Neural cell (in vitro differentiated cells): ENCODE measurements around the gene JADE1. TPM values are rescaled to one million over a fixed set of nuclear protein-coding genes. Genes with fewer than 3 reads are reported as not detected.

Experiments used
- H2AFZ ChIP-seq: fragments of 200-600, 300-800 bp; sonication (generic), shearing (Covaris generic); 2 replicates; pipeline ENCODE4 v1.6.0; 2014; ENCODE audit warnings: low read depth, mild to moderate bottlenecking, antibody characterized with exemption, low read length, moderate library complexity
- H3F3A ChIP-seq: fragments of 200-600 bp; shearing (Covaris generic); 2 replicates; pipeline ENCODE4 v1.6.1; 2016; ENCODE audit warnings: mild to moderate bottlenecking, moderate library complexity, mixed read lengths, antibody characterized with exemption, low read length; ENCODE audit not compliant: insufficient read depth, poor library complexity, severe bottlenecking
- H3K27ac ChIP-seq: fragments of 200-600, 300-800 bp; sonication (generic), shearing (Covaris generic); 2 replicates; pipeline ENCODE4 v1.5.1; 2014; ENCODE audit warnings: mild to moderate bottlenecking, low read length, moderate library complexity
- H3K27me3 ChIP-seq: fragments of 300-800, 200-600 bp; sonication (generic), shearing (Covaris generic); 2 replicates; pipeline ENCODE4 v1.6.0; 2014; ENCODE audit warnings: mild to moderate bottlenecking, low read depth, low read length, moderate library complexity; ENCODE audit not compliant: insufficient read depth
- H3K36me3 ChIP-seq: fragments of 300-800, 200-600 bp; sonication (generic), shearing (Covaris generic); 2 replicates; pipeline ENCODE4 v1.5.1; 2014; ENCODE audit warnings: mild to moderate bottlenecking, antibody characterized with exemption, low read length, moderate library complexity; ENCODE audit not compliant: insufficient read depth
- H3K4me2 ChIP-seq: fragments of 300-800, 200-600 bp; sonication (generic), shearing (Covaris generic); 2 replicates; pipeline ENCODE4 v1.6.0; 2014; ENCODE audit warnings: mild to moderate bottlenecking, low read length
- H3K4me3 ChIP-seq: fragments of 300-800, 200-600 bp; sonication (generic), shearing (Covaris generic); 2 replicates; pipeline ENCODE4 v1.5.1; 2014; ENCODE audit warnings: mild to moderate bottlenecking, low read length, moderate library complexity
- H3K79me2 ChIP-seq: fragments of 200-600 bp; shearing (Covaris generic); replicated peaks from 2 replicates; pipeline ENCODE4 v1.6.0; 2014; ENCODE audit warnings: mild to moderate bottlenecking, low read length, moderate library complexity; ENCODE audit not compliant: insufficient read depth
- H3K9ac ChIP-seq: fragments of 300-800, 200-600 bp; sonication (generic), shearing (Covaris generic); 2 replicates; pipeline ENCODE4 v1.6.1; 2016; ENCODE audit warnings: mild to moderate bottlenecking, low read length, mixed read lengths
- H3K9me2 ChIP-seq: fragments of 200-600 bp; shearing (Covaris generic); 2 replicates; pipeline ENCODE4 v1.6.1; 2016; ENCODE audit warnings: mild to moderate bottlenecking, low read length, mixed read lengths; ENCODE audit not compliant: insufficient read depth
- H3K9me3 ChIP-seq: fragments of 200-600, 300-800 bp; sonication (generic), shearing (Covaris generic); 2 replicates; pipeline ENCODE4 v1.6.1; 2016; ENCODE audit warnings: mild to moderate bottlenecking, mixed run types, low read length, moderate library complexity, mixed read lengths
- H4K20me1 ChIP-seq: fragments of 200-600 bp; shearing (Covaris generic); 2 replicates; pipeline ENCODE4 v1.6.1; 2016; ENCODE audit warnings: mild to moderate bottlenecking, mixed run types; ENCODE audit not compliant: insufficient read depth
- CTCF ChIP-seq: fragments of 450-650 bp; IDR thresholded peaks from 2 replicates; pipeline ENCODE4 v1.5.1; 2014; ENCODE audit warnings: antibody characterized with exemption, mild to moderate bottlenecking, moderate library complexity; ENCODE audit not compliant: poor library complexity, severe bottlenecking
- EP300 ChIP-seq: fragments of 450-650 bp; conservative IDR thresholded peaks from 2 replicates; pipeline ENCODE4 v1.6.1; 2014; ENCODE audit warnings: antibody characterized with exemption, mild to moderate bottlenecking, moderate library complexity; ENCODE audit not compliant: poor library complexity, severe bottlenecking
- EZH2 ChIP-seq: fragments of 200-600, 300-800 bp; shearing (Covaris generic), sonication (generic); IDR thresholded peaks from 2 replicates; pipeline ENCODE4 v1.6.1; 2014; ENCODE audit warnings: antibody characterized with exemption, low read length, borderline replicate concordance, mild to moderate bottlenecking; ENCODE audit not compliant: insufficient read depth, poor library complexity, severe bottlenecking
- MXI1 ChIP-seq: fragments of 450-650 bp; conservative IDR thresholded peaks from 2 replicates; pipeline ENCODE4 v1.6.1; 2014; ENCODE audit warnings: antibody characterized with exemption, mild to moderate bottlenecking; ENCODE audit not compliant: poor library complexity, severe bottlenecking
- POLR2AphosphoS5 ChIP-seq: IDR thresholded peaks from 2 replicates; pipeline ENCODE4 v1.6.1; 2012
- RAD21 ChIP-seq: fragments of 450-650 bp; conservative IDR thresholded peaks from 2 replicates; pipeline ENCODE4 v1.6.1; 2014; ENCODE audit warnings: antibody characterized with exemption, mild to moderate bottlenecking, moderate library complexity
- REST ChIP-seq: IDR thresholded peaks from 2 replicates; pipeline ENCODE4 v1.6.1; 2012; ENCODE audit warnings: borderline replicate concordance
- SMC3 ChIP-seq: fragments of 450-650 bp; conservative IDR thresholded peaks from 2 replicates; pipeline ENCODE4 v1.6.1; 2014; ENCODE audit warnings: antibody characterized with exemption, mild to moderate bottlenecking, moderate library complexity; ENCODE audit not compliant: poor library complexity
- TAF1 ChIP-seq: IDR thresholded peaks from 2 replicates; pipeline ENCODE4 v1.6.1; 2012; ENCODE audit warnings: low read depth
- polyA plus RNA-seq: library from polyadenylated mRNA; depleted of rRNA; stranded (reverse); fragments of >200 nt; gene quantifications from 2 replicates; pipeline ENCODE4 v1.2.3, GENCODE V29; 2014

Gene JADE1
- polyA plus RNA-seq, 1 donor from 2014 or later, result 14.5 TPM

GRCh38 chr4:128854433-128854832 lies 44.9 kb downstream of the JADE1 start:
- H3K4me3 ChIP-seq, result no peak overlapping the region
- no peaks in the 10 kb centered on the region for H3F3A ChIP-seq
- no peak overlapping the region for H2AFZ ChIP-seq
- no peaks in the 10 kb centered on the region for H3K9me3 ChIP-seq
- H3K4me2 ChIP-seq, result no peak overlapping the region
- H3K9ac ChIP-seq, result no peak overlapping the region
- H3K27ac ChIP-seq, result no peak overlapping the region
- H3K36me3 ChIP-seq, result no peaks in the 10 kb centered on the region
- H3K79me2 ChIP-seq, result no peaks in the 10 kb centered on the region
- no peaks in the 10 kb centered on the region for H3K27me3 ChIP-seq
- no peaks in the 10 kb centered on the region for H4K20me1 ChIP-seq
- TF ChIP-seq RAD21 (no peak), POLR2AphosphoS5 (no peak), SMC3 (no peak), MXI1 (no peak), CTCF (no peak), TAF1 (no peak), EZH2 (no peak), EP300 (no peak), REST (no peak)
- H3K9me2 ChIP-seq, result no peaks in the 10 kb centered on the region

- Histone ChIP-seq H3K4me2 (no peak overlapping the region), H2AFZ (no peak overlapping the region), H3K9me3 (no peaks in the 10 kb centered on the region), H3K27ac (no peak overlapping the region), H3F3A (no peaks in the 10 kb centered on the region), H3K27me3 (no peaks in the 10 kb centered on the region), H3K79me2 (no peaks in the 10 kb centered on the region), H4K20me1 (no peaks in the 10 kb centered on the region), H3K36me3 (no peaks in the 10 kb centered on the region), H3K9ac (no peak overlapping the region), H3K9me2 (no peaks in the 10 kb centered on the region), H3K4me3 (no peak overlapping the region)
- TF ChIP-seq TAF1 (no peak), REST (no peak), SMC3 (no peak), RAD21 (no peak), EZH2 (no peak), POLR2AphosphoS5 (no peak), CTCF (no peak), EP300 (no peak), MXI1 (no peak)
Measured at GRCh38 chr4:128855621-128856020, 46.1 kb downstream of the JADE1 start.
